GM18502 (cell line): Measurements from ENCODE around the gene DRAXIN.

Source experiments
- ATAC-seq: cut with Tn5 transposase; IDR thresholded peaks from one replicate; pipeline ENCODE4 v1.9.1; 2021; ENCODE audit warnings: mild to moderate bottlenecking; ENCODE audit not compliant: unreplicated experiment, poor library complexity

Gene DRAXIN

GRCh38 chr1:11682799-11683198 lies 8.7 kb upstream of the DRAXIN start:
- no peak for ATAC-seq

- no peak for ATAC-seq
Observed at GRCh38 chr1:11684070-11684469, 7.4 kb upstream of the DRAXIN start.

GRCh38 chr1:11685210-11685752 lies 6.2 kb upstream of the DRAXIN start:
- no peak for ATAC-seq

- ATAC-seq: no peak
Observed at GRCh38 chr1:11688506-11688905, 3.0 kb upstream of the DRAXIN start.

- ATAC-seq: no peak
Observed at GRCh38 chr1:11690397-11691301, 861 bp upstream of the DRAXIN start.

- ATAC-seq: no peak
Observed at GRCh38 chr1:11691928-11692711, 610 bp downstream of the DRAXIN start.

- ATAC-seq: no peak
Observed at GRCh38 chr1:11693024-11693590, 1.6 kb downstream of the DRAXIN start.

- no peak for ATAC-seq
Observed at GRCh38 chr1:11693917-11694316, 2.4 kb downstream of the DRAXIN start.

- ATAC-seq: no peak
Observed at GRCh38 chr1:11695861-11696260, 4.4 kb downstream of the DRAXIN start.

GRCh38 chr1:11697188-11697892 lies 5.8 kb downstream of the DRAXIN start:
- ATAC-seq: no peak

- no peak for ATAC-seq
Observed at GRCh38 chr1:11697893-11698210, 6.3 kb downstream of the DRAXIN start.

- no peak for ATAC-seq
Observed at GRCh38 chr1:11700601-11701467, 9.3 kb downstream of the DRAXIN start.

GRCh38 chr1:11701551-11701961 lies 10.0 kb downstream of the DRAXIN start:
- ATAC-seq: no peak

- ATAC-seq: no peak
Observed at GRCh38 chr1:11701981-11702803, 10.7 kb downstream of the DRAXIN start.

GRCh38 chr1:11703357-11704193 lies 12.1 kb downstream of the DRAXIN start:
- ATAC-seq: no peak

GRCh38 chr1:11704194-11704529 lies 12.7 kb downstream of the DRAXIN start:
- ATAC-seq: no peak

GRCh38 chr1:11704691-11705475 lies 13.4 kb downstream of the DRAXIN start:
- no peak for ATAC-seq
